AG10803 (cell line): ENCODE measurements around the gene BLNK.

Experiments used
- DNase-seq: peaks from one replicate; pipeline ENCODE4 v3.0.0; 2010; ENCODE audit warnings: low read depth
- H3K4me3 ChIP-seq: 2 replicates; pipeline ENCODE4 v1.5.1; 2011; ENCODE audit warnings: mild to moderate bottlenecking, low read length, control low read depth
- TF ChIP-seq, protein P1 (sequence below): conservative IDR thresholded peaks from 2 replicates; pipeline ENCODE4 v1.5.1; 2011; ENCODE audit warnings: mild to moderate bottlenecking, low read length, control low read depth, inconsistent platforms

The BLNK gene

GRCh38 chr10:96254976-96255375, 16.4 kb downstream of the BLNK start:
- DNase-seq, result no peak
- H3K4me3 ChIP-seq, result no peak overlapping the region
- TF ChIP-seq, protein P1, sequence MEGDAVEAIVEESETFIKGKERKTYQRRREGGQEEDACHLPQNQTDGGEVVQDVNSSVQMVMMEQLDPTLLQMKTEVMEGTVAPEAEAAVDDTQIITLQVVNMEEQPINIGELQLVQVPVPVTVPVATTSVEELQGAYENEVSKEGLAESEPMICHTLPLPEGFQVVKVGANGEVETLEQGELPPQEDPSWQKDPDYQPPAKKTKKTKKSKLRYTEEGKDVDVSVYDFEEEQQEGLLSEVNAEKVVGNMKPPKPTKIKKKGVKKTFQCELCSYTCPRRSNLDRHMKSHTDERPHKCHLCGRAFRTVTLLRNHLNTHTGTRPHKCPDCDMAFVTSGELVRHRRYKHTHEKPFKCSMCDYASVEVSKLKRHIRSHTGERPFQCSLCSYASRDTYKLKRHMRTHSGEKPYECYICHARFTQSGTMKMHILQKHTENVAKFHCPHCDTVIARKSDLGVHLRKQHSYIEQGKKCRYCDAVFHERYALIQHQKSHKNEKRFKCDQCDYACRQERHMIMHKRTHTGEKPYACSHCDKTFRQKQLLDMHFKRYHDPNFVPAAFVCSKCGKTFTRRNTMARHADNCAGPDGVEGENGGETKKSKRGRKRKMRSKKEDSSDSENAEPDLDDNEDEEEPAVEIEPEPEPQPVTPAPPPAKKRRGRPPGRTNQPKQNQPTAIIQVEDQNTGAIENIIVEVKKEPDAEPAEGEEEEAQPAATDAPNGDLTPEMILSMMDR, result no peak

DNA sequence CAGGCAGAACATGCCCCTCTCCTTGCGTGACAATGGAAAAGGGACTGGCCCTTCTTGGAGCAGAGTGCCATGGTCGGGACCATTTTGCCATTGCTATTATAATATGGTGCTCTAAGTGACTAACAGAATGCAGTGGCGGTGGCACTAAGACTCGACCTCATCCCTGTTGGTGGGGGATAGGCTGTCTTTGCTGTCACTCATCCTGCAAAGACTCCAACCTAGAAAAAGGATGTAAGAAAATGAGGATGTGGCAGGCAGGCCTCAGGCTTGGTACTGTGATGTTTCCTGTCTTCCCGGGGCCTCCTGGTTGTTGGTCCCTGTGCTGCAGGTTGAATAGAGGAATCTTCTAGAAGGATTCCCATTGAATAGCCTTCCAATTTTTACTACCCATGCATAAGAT, 18.6 kb downstream of the BLNK start:
- TF ChIP-seq, protein P1, result no peak
- DNase-seq, result no peak
- no peak overlapping the region for H3K4me3 ChIP-seq

DNA sequence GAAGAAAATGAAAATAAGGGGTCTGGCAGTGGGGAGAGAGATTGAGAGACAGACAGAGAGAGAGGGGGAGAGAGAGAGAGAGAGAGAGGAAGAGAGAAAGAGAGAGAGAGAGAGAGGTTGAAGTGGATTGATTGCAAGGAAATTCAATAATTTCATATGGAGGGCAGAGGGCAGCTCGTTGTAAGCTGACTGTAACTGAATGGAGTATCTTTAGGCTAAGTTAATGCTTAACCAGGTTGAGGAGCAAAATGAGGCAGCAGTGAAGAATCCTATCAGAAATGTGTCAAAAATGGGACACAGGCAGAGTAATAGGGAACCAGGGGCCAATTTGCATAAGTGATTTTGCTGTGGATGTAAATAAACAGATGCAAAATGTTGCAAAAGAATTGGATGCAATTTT, 21.0 kb downstream of the BLNK start:
- TF ChIP-seq, protein P1, result no peak
- DNase-seq, result no peak
- no peak overlapping the region for H3K4me3 ChIP-seq

GRCh38 chr10:96249264-96249663, 22.1 kb downstream of the BLNK start:
- DNase-seq, result no peak
- TF ChIP-seq, protein P1, result no peak

GRCh38 chr10:96244354-96244753, 27.0 kb downstream of the BLNK start:
- no peak for DNase-seq
- no peak overlapping the region for H3K4me3 ChIP-seq
- TF ChIP-seq, protein P1, result no peak

More at GRCh38 chr10:96249264-96249663, 22.1 kb downstream of the BLNK start:
- H3K4me3 ChIP-seq, result no peak overlapping the region

- no peak for DNase-seq
- TF ChIP-seq, protein P1, result no peak
- no peak overlapping the region for H3K4me3 ChIP-seq
Observed at GRCh38 chr10:96243296-96243695, 28.1 kb downstream of the BLNK start.

DNA sequence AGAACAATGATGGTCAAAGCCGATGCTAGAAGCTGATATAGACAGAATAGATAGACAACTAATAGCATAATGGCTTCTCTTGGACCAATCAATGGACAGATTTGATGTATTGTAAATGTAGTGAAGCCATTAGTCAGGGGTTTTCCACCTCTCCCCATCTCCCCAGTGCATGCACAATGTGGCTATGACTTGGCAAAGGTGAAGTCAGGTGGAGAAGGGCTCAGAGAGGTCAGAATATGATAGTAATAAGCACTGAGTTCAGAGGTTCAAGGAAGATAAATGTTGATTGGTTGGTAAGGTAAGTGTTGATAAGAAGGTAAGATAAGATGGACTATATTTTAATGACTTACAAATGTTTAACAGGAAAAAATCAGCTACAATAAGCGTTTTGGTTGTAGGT, 28.5 kb downstream of the BLNK start:
- H3K4me3 ChIP-seq, result no peak overlapping the region
- no peak for DNase-seq
- TF ChIP-seq, protein P1, result no peak
